Measurements from ENCODE around the gene LAX1. TPM values are rescaled to one million over a fixed set of nuclear protein-coding genes. Genes with fewer than 3 reads are reported as not detected.
A peak's percentile ranks its signal among the peaks of the same experiment; 100 is the strongest.

LAX1 gene
- total RNA-seq, 2 experiments from 2014 or later, result 14.0 to 14.3 TPM

DNA sequence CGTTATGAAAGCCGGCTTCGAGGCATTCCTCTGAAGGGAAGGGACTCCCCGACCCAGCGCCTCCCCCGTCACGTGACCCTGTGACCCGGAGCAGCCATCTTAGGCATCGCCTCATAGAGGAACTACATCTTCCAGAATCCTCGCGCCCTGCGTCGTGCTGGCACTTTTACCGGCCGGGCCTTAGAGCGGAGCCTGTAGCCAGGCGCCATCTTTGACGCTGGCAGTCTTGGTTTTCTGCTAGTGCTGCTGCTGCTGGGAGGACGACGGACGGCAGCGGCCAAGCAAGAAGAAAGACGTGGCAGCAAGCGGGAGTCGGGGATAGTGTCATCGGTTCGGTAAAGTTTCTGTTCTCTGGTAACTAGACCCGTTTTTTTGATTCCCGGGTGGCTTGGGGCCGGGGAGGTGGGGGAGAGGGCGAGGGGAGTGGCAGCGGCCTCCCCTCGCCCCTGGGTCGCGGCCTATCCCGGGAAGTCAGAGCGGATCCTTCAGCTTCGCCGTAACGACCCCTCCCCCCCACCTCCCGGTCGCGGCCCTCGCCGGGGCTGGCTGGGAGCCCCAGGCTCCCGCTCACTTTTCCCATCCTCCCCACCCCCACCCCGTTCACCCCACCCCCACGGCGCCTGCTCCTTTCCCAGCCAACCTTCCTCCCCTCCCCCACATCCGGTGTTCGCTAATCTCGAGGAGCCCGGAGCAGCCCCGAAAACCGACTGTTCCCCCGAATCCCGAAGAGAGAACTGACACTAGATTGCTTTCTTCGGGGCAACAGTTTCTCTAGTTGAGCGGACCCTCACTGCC, 30.7 kb downstream of the LAX1 start, which contains the start of the genes ZBED6 and ZC3H11A:
Gene ZBED6, plus strand, starts transcription at position 183 of the 795 bp plus-strand sequence. CDS start 1,900 bp downstream, outside the sequence.
Gene ZC3H11A, plus strand, starts transcription at position 183 of the 795 bp plus-strand sequence. CDS start 21,448 bp downstream, outside the sequence.
- ChIA-PET CTCF (no interaction called here), POLR2A (interaction anchor here (4.6 kb wide), 1 partner anchor 31 kb away, joined by 18 read pairs; the partner anchor contains the start of gene LAX1)
- Mint-ChIP-seq H3K36me3 (peaks cover 36% of the 10 kb centered on the region), H3K27me3 (no peaks in the 10 kb centered on the region), H3K9me3 (no peaks in the 10 kb centered on the region), H3K4me1 (ENCODE audit: low read depth) (peaks cover 46% of the 10 kb centered on the region), H3K27ac (peak within 1 kb of the TSS; percentile 96), H3K4me3 (peak within 1 kb of the TSS; percentile 95)
- intact Hi-C loops (cut with micrococcal nuclease), result loop anchor here (1.0 to 10.0 kb wide), 7 partner anchors 29 to 617 kb away; partner anchors contain the start of genes ATP2B4, LAX1, PPP1R15B and SNRPE
- DNase-seq, result peak; percentile 99

DNA sequence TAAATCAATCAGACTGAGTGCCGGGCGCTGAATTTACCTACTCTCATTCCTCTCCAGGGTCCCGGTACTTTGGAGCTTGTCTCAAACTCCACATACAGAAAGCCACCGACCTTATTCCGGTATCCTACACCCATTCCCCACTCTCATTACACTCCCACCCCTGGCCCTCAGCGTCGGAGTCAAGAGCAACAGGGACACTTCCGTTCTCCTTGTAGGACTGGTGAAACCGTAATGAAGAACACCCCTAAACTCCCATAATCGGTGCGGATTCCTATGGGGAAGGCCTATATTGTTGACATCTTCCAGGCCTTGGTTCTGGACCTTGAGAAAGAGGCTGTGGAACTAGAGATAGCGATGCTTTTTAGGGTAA, 31.2 kb downstream of the LAX1 start:
- peak; percentile 48 for DNase-seq
- Mint-ChIP-seq H3K36me3 (peaks cover 36% of the 10 kb centered on the region), H3K27me3 (no peaks in the 10 kb centered on the region), H3K4me1 (ENCODE audit: low read depth) (peaks cover 50% of the 10 kb centered on the region), H3K9me3 (no peaks in the 10 kb centered on the region), H3K4me3 (peak overlapping the region; percentile 95), H3K27ac (peak overlapping the region; percentile 94)
- intact Hi-C loops (cut with micrococcal nuclease), result loop anchor here (5.0 to 10.0 kb wide), 4 partner anchors 144 to 616 kb away; partner anchors contain the start of genes ATP2B4 and PPP1R15B
- ChIA-PET POLR2A (interaction anchor here (4.6 kb wide), 1 partner anchor 31 kb away, joined by 18 read pairs; the partner anchor contains the start of gene LAX1), CTCF (no interaction called here)

DNA sequence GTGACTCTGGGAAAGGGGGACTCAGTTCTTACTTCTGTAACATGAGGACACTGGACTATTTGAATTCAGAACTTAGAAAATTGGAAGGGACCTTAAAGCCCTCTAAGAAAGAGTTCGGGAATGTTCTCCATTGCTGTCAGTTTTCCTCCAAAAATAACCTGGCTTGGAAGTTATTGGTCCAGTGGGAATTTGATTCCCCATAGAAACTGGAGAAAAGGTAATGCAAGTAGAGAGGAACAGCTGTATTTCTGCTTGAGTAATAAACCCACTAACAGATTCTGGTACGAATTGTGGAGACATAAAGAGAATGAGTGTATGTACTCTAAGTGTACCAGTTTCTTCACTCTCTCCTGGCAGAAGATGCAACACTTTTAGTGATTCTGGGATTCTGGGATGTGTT, 32.2 kb downstream of the LAX1 start:
- ChIA-PET CTCF (no interaction called here), POLR2A (interaction anchor here (0.7 to 4.6 kb wide), 2 partner anchors 31 to 32 kb away, joined by 3 to 18 read pairs; partner anchors contain the start of gene LAX1)
- Mint-ChIP-seq H3K4me3 (peak overlapping the region; percentile 95), H3K4me1 (ENCODE audit: low read depth) (peaks cover 57% of the 10 kb centered on the region), H3K36me3 (peaks cover 36% of the 10 kb centered on the region), H3K9me3 (no peaks in the 10 kb centered on the region), H3K27me3 (no peaks in the 10 kb centered on the region), H3K27ac (no peak overlapping the region)
- no peak for DNase-seq
- intact Hi-C loops (cut with micrococcal nuclease), result loop anchor here (5.0 to 10.0 kb wide), 4 partner anchors 145 to 615 kb away; partner anchors contain the start of genes ATP2B4 and PPP1R15B

DNA sequence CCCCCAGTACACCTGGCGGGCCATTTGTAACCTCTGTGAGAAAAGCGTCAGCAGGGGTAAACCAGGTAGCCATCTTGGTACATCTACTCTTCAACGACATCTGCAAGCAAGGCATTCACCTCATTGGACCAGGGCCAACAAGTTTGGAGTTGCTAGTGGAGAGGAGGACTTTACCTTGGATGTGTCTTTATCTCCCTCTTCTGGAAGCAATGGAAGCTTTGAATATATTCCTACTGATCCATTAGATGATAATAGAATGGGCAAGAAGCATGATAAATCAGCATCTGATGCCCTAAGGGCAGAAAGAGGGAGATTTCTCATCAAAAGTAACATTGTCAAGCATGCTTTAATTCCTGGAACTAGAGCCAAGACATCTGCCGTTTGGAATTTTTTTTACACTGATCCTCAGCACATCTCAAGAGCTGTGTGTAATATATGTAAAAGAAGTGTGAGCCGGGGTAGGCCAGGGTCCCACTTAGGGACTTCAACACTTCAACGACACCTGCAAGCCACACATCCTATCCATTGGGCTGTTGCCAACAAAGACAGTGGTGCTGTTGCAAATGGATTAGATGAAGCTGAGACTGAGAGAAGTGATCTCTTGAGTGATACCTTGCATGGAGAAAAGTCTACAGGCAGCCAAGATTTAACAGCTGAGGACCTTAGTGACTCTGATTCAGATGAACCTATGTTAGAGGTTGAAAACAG, 33.1 kb downstream of the LAX1 start:
- DNase-seq, result no peak
- POLR2A ChIA-PET, result interaction anchor here (4.6 kb wide), 1 partner anchor 33 kb away, joined by 18 read pairs; the partner anchor contains the start of gene LAX1
- peaks cover 61% of the 10 kb centered on the region for H3K4me1 Mint-ChIP-seq (ENCODE audit: low read depth)
- intact Hi-C loops (cut with micrococcal nuclease), result loop anchor here (5.0 to 10.0 kb wide), 4 partner anchors 146 to 614 kb away; partner anchors contain the start of genes ATP2B4 and PPP1R15B
- no peak overlapping the region for H3K4me3 Mint-ChIP-seq
- peaks cover 43% of the 10 kb centered on the region for H3K36me3 Mint-ChIP-seq
- CTCF ChIA-PET, result interaction anchor here (1.0 kb wide), 1 partner anchor 172 kb away, joined by 3 read pairs; the partner anchor contains the start of gene ATP2B4
- no peaks in the 10 kb centered on the region for H3K27me3 Mint-ChIP-seq
- H3K9me3 Mint-ChIP-seq, result no peaks in the 10 kb centered on the region
- no peak overlapping the region for H3K27ac Mint-ChIP-seq

DNA sequence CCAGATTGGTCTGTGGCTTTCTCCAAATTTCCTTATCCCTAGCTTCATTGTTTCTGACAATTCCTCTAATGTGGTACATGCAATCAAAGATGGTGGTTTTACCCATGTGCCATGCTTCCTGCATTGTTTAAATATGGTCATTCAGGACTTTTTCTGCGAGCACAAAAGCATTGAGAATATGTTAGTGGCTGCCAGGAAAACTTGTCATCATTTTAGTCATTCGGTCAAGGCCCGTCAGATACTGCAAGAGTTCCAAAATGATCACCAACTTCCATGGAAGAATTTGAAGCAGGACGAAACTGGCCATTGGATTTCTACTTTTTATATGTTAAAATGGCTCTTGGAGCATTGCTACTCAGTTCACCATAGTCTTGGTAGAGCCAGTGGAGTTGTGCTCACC, 34.2 kb downstream of the LAX1 start:
- intact Hi-C loops (cut with micrococcal nuclease), result loop anchor here (5.0 to 10.0 kb wide), 4 partner anchors 147 to 613 kb away; partner anchors contain the start of genes ATP2B4 and PPP1R15B
- ChIA-PET CTCF (no interaction called here), POLR2A (no interaction called here)
- Mint-ChIP-seq H3K4me3 (no peak overlapping the region), H3K36me3 (peaks cover 50% of the 10 kb centered on the region), H3K9me3 (no peaks in the 10 kb centered on the region), H3K27me3 (no peaks in the 10 kb centered on the region), H3K4me1 (ENCODE audit: low read depth) (peaks cover 68% of the 10 kb centered on the region), H3K27ac (no peak overlapping the region)
- no peak for DNase-seq

DNA sequence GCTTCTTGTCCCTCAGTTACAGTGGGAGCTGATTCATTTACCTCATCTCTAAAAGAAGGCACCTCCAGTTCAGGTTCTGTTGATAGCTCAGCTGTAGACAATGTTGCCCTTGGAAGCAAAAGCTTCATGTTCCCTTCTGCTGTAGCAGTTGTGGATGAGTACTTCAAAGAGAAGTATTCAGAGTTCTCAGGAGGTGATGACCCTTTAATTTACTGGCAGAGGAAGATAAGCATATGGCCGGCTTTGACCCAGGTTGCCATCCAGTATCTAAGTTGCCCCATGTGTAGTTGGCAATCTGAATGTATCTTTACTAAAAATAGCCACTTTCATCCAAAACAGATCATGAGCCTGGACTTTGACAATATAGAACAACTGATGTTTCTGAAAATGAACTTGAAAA, 35.0 kb downstream of the LAX1 start:
- intact Hi-C loops (cut with micrococcal nuclease), result loop anchor here (5.0 to 10.0 kb wide), 4 partner anchors 148 to 612 kb away; partner anchors contain the start of genes ATP2B4 and PPP1R15B
- no peaks in the 10 kb centered on the region for H3K27me3 Mint-ChIP-seq
- DNase-seq, result no peak
- ChIA-PET CTCF (interaction anchor here (1.0 to 1.6 kb wide), 2 partner anchors 527 to 533 kb away, joined by 3 read pairs; no protein-coding TSS in a partner anchor), POLR2A (interaction anchor here (0.8 kb wide), 1 partner anchor 35 kb away, joined by 3 read pairs; the partner anchor contains the start of gene LAX1)
- H3K36me3 Mint-ChIP-seq, result peaks cover 53% of the 10 kb centered on the region
- H3K4me3 Mint-ChIP-seq, result no peak overlapping the region
- no peaks in the 10 kb centered on the region for H3K9me3 Mint-ChIP-seq
- peaks cover 64% of the 10 kb centered on the region for H3K4me1 Mint-ChIP-seq (ENCODE audit: low read depth)
- H3K27ac Mint-ChIP-seq, result peak overlapping the region; percentile 10

DNA sequence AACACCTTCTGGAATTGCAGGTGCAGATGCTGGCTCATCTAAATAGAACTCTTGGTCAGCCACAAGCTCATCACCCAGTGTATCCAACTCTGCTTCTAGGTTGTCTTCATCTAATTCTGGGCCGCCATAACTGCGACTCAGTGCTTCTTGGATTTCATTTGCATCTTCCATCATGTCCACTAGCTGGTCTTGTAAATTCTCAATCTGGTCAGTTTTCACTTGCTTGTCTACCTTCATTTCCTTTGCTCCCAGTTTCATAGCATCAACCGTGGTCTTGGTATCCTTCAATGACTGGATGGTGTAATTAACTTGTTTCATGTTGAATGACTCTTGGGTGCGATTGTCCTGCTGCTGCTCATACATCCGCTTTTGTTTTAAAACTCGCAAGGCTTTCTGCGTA, 40.7 kb downstream of the LAX1 start:
- CTCF ChIA-PET, result no interaction called here
- no peak overlapping the region for H3K27ac Mint-ChIP-seq
- intact Hi-C loops (cut with micrococcal nuclease), result no loop called here
- H3K4me3 Mint-ChIP-seq, result no peak overlapping the region
- POLR2A ChIA-PET, result no interaction called here
- DNase-seq, result no peak
- peaks cover 35% of the 10 kb centered on the region for H3K36me3 Mint-ChIP-seq
- no peaks in the 10 kb centered on the region for H3K27me3 Mint-ChIP-seq
- H3K4me1 Mint-ChIP-seq (ENCODE audit: low read depth), result peaks cover 37% of the 10 kb centered on the region
- no peaks in the 10 kb centered on the region for H3K9me3 Mint-ChIP-seq

DNA sequence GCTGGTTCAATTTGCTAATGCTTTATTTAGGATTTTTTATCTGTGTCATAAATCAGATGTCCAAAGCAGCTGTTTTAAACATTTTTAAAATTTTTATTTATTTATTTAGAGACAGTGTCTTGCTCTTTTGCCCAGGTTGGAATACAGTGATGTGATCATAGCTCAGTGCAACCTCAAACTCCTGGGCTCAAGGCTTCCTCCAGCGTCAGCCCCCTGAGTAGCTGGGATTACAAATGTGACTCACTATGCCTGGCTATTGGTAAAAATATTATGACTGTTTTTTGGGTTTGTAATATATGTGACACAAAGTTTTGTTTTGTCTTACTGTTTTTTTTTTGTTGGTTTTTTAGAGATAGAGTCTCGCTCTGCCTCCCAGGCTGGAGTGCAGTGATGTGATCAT, 42.2 kb downstream of the LAX1 start:
- Mint-ChIP-seq H3K9me3 (no peaks in the 10 kb centered on the region), H3K27ac (no peak overlapping the region), H3K4me3 (no peak overlapping the region), H3K27me3 (no peaks in the 10 kb centered on the region), H3K4me1 (ENCODE audit: low read depth) (peaks cover 29% of the 10 kb centered on the region), H3K36me3 (peaks cover 41% of the 10 kb centered on the region)
- intact Hi-C loops (cut with micrococcal nuclease), result no loop called here
- POLR2A ChIA-PET, result interaction anchor here (0.6 kb wide), 1 partner anchor 63 kb away, joined by 5 read pairs; no protein-coding TSS in a partner anchor
- DNase-seq, result no peak
- CTCF ChIA-PET, result interaction anchor here (1.3 to 1.4 kb wide), 2 partner anchors 303 to 319 kb away, joined by 3 read pairs; no protein-coding TSS in a partner anchor

DNA sequence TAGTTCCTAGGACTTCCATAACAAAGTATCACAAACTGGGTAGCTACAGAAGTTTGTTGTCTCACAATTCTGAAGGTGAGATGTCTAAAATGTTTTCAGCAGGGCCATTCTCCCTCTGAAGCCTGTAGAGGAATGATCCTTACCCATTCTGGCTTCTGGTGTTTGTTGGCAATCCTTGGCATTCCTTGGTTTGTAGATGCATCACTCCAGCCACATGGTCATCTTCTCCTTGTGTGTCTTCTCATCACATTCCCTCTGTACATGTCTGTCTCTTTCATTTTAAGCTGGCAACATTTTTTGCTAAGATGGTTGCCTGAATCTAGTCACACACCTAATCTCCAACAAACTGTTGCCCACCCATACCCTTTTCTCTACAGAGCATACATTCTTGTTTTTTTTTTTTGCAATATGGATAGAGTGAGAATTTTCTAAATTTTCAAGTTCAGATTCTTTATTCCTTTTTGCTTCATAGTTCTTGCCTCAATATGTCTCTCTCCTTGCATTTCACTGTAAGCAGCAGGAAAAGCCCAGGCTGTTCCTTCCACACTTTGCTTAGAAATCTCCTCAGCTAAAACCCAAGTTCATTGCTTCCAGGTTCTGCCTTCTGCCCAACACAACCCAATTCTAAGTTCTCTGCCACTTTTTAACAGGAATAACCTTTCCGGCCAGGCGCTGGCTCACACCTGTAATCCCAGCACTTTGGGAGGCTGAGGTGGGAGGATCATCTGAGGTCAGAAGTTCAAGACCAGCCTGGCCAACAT, 48.8 kb downstream of the LAX1 start:
- Mint-ChIP-seq H3K27ac (no peak overlapping the region), H3K36me3 (peaks cover 40% of the 10 kb centered on the region), H3K4me1 (ENCODE audit: low read depth) (peaks cover 11% of the 10 kb centered on the region), H3K27me3 (no peaks in the 10 kb centered on the region), H3K9me3 (no peaks in the 10 kb centered on the region), H3K4me3 (no peak overlapping the region)
- ChIA-PET CTCF (no interaction called here), POLR2A (no interaction called here)
- no peak for DNase-seq
- intact Hi-C loops (cut with micrococcal nuclease), result no loop called here

DNA sequence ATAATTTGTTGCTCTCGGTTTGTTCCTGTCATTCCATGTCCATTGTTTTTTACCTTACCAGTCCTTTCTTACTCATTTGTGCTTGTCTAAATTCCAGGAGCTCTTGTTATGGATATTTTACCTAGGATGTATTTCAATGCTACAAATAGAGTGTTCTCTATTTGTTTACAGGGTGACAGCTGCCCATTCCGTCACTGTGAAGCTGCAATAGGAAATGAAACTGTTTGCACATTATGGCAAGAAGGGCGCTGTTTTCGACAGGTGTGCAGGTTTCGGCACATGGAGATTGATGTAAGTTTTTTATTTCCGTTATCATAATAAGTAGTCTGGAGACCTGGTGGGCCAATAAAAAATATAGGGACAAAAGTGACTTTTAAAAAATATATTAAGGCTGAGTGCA, 53.4 kb downstream of the LAX1 start:
- H3K4me1 Mint-ChIP-seq (ENCODE audit: low read depth), result peaks cover 17% of the 10 kb centered on the region
- CTCF ChIA-PET, result no interaction called here
- no peaks in the 10 kb centered on the region for H3K9me3 Mint-ChIP-seq
- peaks cover 48% of the 10 kb centered on the region for H3K36me3 Mint-ChIP-seq
- no peak overlapping the region for H3K4me3 Mint-ChIP-seq
- POLR2A ChIA-PET, result no interaction called here
- H3K27me3 Mint-ChIP-seq, result no peaks in the 10 kb centered on the region
- H3K27ac Mint-ChIP-seq, result no peak overlapping the region
- intact Hi-C loops (cut with micrococcal nuclease), result no loop called here
- no peak for DNase-seq

DNA sequence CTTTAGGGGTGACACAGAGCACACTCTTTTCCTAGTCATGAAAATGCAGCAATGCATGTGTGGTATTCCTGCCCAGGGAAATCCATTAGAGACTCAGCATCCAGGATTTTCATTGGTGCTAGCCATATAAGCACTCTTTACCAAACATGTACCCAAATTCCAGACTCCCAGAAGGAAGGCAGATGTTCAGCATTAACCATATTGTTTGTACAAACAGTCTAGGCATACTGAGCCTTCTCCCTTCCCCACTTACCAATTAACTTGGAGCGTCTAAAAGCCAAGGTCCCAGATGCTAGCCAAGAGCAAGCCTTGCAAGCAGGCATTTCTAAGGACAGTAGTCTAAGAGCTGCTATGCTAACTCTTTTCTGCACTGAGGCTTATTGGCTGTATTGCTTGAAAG, 58.3 kb downstream of the LAX1 start:
- intact Hi-C loops (cut with micrococcal nuclease), result loop anchor here (10.0 kb wide), 2 partner anchors 59 to 199 kb away; partner anchors contain the start of genes ATP2B4 and LAX1
- DNase-seq, result no peak
- peaks cover 25% of the 10 kb centered on the region for H3K4me1 Mint-ChIP-seq (ENCODE audit: low read depth)
- H3K9me3 Mint-ChIP-seq, result no peaks in the 10 kb centered on the region
- ChIA-PET POLR2A (no interaction called here), CTCF (no interaction called here)
- H3K4me3 Mint-ChIP-seq, result no peak overlapping the region
- peaks cover 49% of the 10 kb centered on the region for H3K36me3 Mint-ChIP-seq
- H3K27ac Mint-ChIP-seq, result no peak overlapping the region
- no peaks in the 10 kb centered on the region for H3K27me3 Mint-ChIP-seq
